ENCODE results near the gene IL36RN.

- TF ChIP-seq, protein P1, sequence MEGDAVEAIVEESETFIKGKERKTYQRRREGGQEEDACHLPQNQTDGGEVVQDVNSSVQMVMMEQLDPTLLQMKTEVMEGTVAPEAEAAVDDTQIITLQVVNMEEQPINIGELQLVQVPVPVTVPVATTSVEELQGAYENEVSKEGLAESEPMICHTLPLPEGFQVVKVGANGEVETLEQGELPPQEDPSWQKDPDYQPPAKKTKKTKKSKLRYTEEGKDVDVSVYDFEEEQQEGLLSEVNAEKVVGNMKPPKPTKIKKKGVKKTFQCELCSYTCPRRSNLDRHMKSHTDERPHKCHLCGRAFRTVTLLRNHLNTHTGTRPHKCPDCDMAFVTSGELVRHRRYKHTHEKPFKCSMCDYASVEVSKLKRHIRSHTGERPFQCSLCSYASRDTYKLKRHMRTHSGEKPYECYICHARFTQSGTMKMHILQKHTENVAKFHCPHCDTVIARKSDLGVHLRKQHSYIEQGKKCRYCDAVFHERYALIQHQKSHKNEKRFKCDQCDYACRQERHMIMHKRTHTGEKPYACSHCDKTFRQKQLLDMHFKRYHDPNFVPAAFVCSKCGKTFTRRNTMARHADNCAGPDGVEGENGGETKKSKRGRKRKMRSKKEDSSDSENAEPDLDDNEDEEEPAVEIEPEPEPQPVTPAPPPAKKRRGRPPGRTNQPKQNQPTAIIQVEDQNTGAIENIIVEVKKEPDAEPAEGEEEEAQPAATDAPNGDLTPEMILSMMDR (IDR thresholded peaks at IDR 0.05), result no peak
- no peak for TF ChIP-seq POLR2A (IDR thresholded peaks at IDR 0.05)
These were observed 37.7 kb upstream of the IL36RN start for GRCh38 chr2:113021312-113021711.

Data from thyroid gland (tissue), 4 donors.